Measurements from ENCODE around the gene NUAK1.

NUAK1 gene

GRCh38 chr12:106138633-106139421 is at the start of gene NUAK1:
Gene NUAK1 (minus strand): TSS chr12:106138954. CDS start chr12:106138653, 301 bp downstream.
- H3K27ac ChIP-seq = peak within 1 kb of the TSS; percentile 83
- DNase-seq (ENCODE audit: low read depth, low spot score) = no peak

GRCh38 chr12:106188256-106188655 is 49.5 kb upstream of the NUAK1 start:
- DNase-seq (ENCODE audit: low read depth, low spot score) = no peak
- no peak overlapping the region for H3K27ac ChIP-seq

GRCh38 chr12:106187842-106188241 is 49.1 kb upstream of the NUAK1 start:
- no peak for DNase-seq (ENCODE audit: low read depth, low spot score)

GRCh38 chr12:106187155-106187789 is 48.5 kb upstream of the NUAK1 start:
- no peak overlapping the region for H3K27ac ChIP-seq
- no peak for DNase-seq (ENCODE audit: low read depth, low spot score)

More at GRCh38 chr12:106187842-106188241, 49.1 kb upstream of the NUAK1 start:
- H3K27ac ChIP-seq = no peak overlapping the region

- H3K27ac ChIP-seq = no peak overlapping the region
- DNase-seq (ENCODE audit: low read depth, low spot score) = no peak
These were observed 45.0 kb upstream of the NUAK1 start for GRCh38 chr12:106183735-106184134.

GRCh38 chr12:106181401-106182114 is 42.8 kb upstream of the NUAK1 start:
- no peak for DNase-seq (ENCODE audit: low read depth, low spot score)
- no peak overlapping the region for H3K27ac ChIP-seq

GRCh38 chr12:106179086-106179485 is 40.3 kb upstream of the NUAK1 start:
- no peak for DNase-seq (ENCODE audit: low read depth, low spot score)
- no peak overlapping the region for H3K27ac ChIP-seq

GRCh38 chr12:106178562-106178961 is 39.8 kb upstream of the NUAK1 start:
- DNase-seq (ENCODE audit: low read depth, low spot score) = no peak

GRCh38 chr12:106176560-106176959 is 37.8 kb upstream of the NUAK1 start:
- no peak for DNase-seq (ENCODE audit: low read depth, low spot score)
- H3K27ac ChIP-seq = no peak overlapping the region

More at GRCh38 chr12:106178562-106178961, 39.8 kb upstream of the NUAK1 start:
- H3K27ac ChIP-seq = no peak overlapping the region

GRCh38 chr12:106174876-106175275 is 36.1 kb upstream of the NUAK1 start:
- no peak for DNase-seq (ENCODE audit: low read depth, low spot score)
- no peak overlapping the region for H3K27ac ChIP-seq

GRCh38 chr12:106173442-106173841 is 34.7 kb upstream of the NUAK1 start:
- no peak for DNase-seq (ENCODE audit: low read depth, low spot score)
- no peak overlapping the region for H3K27ac ChIP-seq

GRCh38 chr12:106171117-106171750 is 32.5 kb upstream of the NUAK1 start:
- no peak for DNase-seq (ENCODE audit: low read depth, low spot score)
- H3K27ac ChIP-seq = no peak overlapping the region

- no peak overlapping the region for H3K27ac ChIP-seq
- peak; percentile 40 for DNase-seq (ENCODE audit: low read depth, low spot score)
These were observed 31.5 kb upstream of the NUAK1 start for GRCh38 chr12:106170285-106170684.

- H3K27ac ChIP-seq = no peak overlapping the region
- no peak for DNase-seq (ENCODE audit: low read depth, low spot score)
These were observed 25.0 kb upstream of the NUAK1 start for GRCh38 chr12:106163712-106164111.

GRCh38 chr12:106161491-106161890 is 22.7 kb upstream of the NUAK1 start:
- no peak overlapping the region for H3K27ac ChIP-seq
- DNase-seq (ENCODE audit: low read depth, low spot score) = no peak

- DNase-seq (ENCODE audit: low read depth, low spot score) = no peak
- H3K27ac ChIP-seq = no peak overlapping the region
These were observed 22.2 kb upstream of the NUAK1 start for GRCh38 chr12:106160915-106161314.

GRCh38 chr12:106157802-106158201 is 19.0 kb upstream of the NUAK1 start:
- DNase-seq (ENCODE audit: low read depth, low spot score) = no peak
- H3K27ac ChIP-seq = no peak overlapping the region

- no peak overlapping the region for H3K27ac ChIP-seq
- no peak for DNase-seq (ENCODE audit: low read depth, low spot score)
These were observed 16.1 kb upstream of the NUAK1 start for GRCh38 chr12:106154751-106155273.

GRCh38 chr12:106152334-106152733 is 13.6 kb upstream of the NUAK1 start:
- no peak for DNase-seq (ENCODE audit: low read depth, low spot score)
- H3K27ac ChIP-seq = no peak overlapping the region

- DNase-seq (ENCODE audit: low read depth, low spot score) = no peak
- H3K27ac ChIP-seq = no peak overlapping the region
These were observed 11.8 kb upstream of the NUAK1 start for GRCh38 chr12:106150555-106150954.
